ENCODE results near the gene DAP.

DNA sequence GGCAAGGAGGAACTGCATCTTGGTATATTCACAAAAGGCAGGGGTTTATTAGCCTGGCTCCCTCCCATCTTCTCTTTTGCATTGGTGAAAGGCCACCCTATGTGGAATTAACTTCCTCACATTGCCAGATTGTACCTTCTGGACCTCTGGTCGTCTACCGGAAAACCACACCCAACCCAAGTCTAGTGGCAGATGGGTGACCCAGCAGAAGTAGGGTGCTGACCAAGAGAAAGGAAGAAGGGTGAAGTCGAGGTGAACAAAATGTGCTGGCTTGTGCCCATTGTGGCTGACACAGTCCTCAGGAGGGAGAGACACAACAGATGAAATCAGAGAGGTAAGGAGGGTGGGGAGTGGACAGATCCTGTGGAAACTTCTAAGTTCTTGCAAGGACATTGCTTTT is 39.8 kb upstream of the DAP start:
- TF ChIP-seq BACH2 (CRISPR knock-in tag; IDR thresholded peaks at IDR 0.05; ENCODE audit: borderline replicate concordance) (no peak), RARB (CRISPR knock-in tag; IDR thresholded peaks at IDR 0.05) (no peak), ZFP30 (CRISPR knock-in tag; IDR thresholded peaks at IDR 0.05) (no peak), PATZ1 (CRISPR knock-in tag; IDR thresholded peaks at IDR 0.05; ENCODE audit: borderline replicate concordance) (no peak), OSR1 (CRISPR knock-in tag; IDR thresholded peaks at IDR 0.05) (no peak), ZNF8 (CRISPR knock-in tag; IDR thresholded peaks at IDR 0.05) (no peak), TOX (CRISPR knock-in tag; IDR thresholded peaks at IDR 0.05; ENCODE audit: borderline replicate concordance) (no peak), CSDC2 (CRISPR knock-in tag; IDR thresholded peaks at IDR 0.05) (no peak)

Measured in SK-N-SH treated with all-trans-retinoic acid at 6 μM for 48 hours (cell line).